Esophagus squamous epithelium (tissue), 5 donors: ENCODE data around the gene MED13L. TPM values are rescaled to one million over a fixed set of nuclear protein-coding genes. Genes with fewer than 3 reads are reported as not detected.

Experiments used
- DNase-seq: peaks from one replicate; lab custom pipeline; 2025; lab: John Stamatoyannopoulos, UW
- H3K27ac ChIP-seq, 4 donors: fragments of 200-600 bp; sonication (generic); one replicate each; pipeline ENCODE4 v1.5.1; 2016 to 2019; ENCODE audit warnings: mild to moderate bottlenecking in 1 of 4
- H3K27me3 ChIP-seq, 4 donors: fragments of 200-600 bp; sonication (generic); 1 replicate in 3 of 4; 2 replicates in 1 of 4; pipeline versions ENCODE4 v1.5.1 to v1.6.0; 2017 to 2021; ENCODE audit warnings: antibody characterized with exemption in 1 of 4
- H3K36me3 ChIP-seq, 3 donors: fragments of 200-600 bp; sonication (generic); one replicate each; pipeline ENCODE4 v1.5.1; 2016 to 2019
- H3K4me1 ChIP-seq, 3 donors: fragments of 200-600 bp; sonication (generic); one replicate each; pipeline ENCODE4 v1.5.1; 2017 to 2019
- H3K4me3 ChIP-seq, 4 donors: fragments of 200-600 bp; sonication (generic); 1 replicate in 3 of 4; 2 replicates in 1 of 4; pipeline ENCODE4 v1.5.1; 2016 to 2019; ENCODE audit warnings: mild to moderate bottlenecking in 2 of 4, moderate library complexity in 1 of 4
- H3K9me3 ChIP-seq, 3 donors: fragments of 200-600 bp; sonication (generic); one replicate each; pipeline ENCODE4 v1.5.1; 2016 to 2019
- POLR2A ChIP-seq, 4 donors: fragments of 450-650 bp; IDR thresholded peaks; one replicate each; pipeline ENCODE4 v1.6.1; 2017; ENCODE audit warnings: antibody characterized with exemption in 4 of 4, mild to moderate bottlenecking in 4 of 4, moderate library complexity in 3 of 4
- WGBS, 2 donors: methylation state at CpG; one replicate each; pipeline ENCODE4 v1.1.5; 2018; 5-methylcytosine and 5-hydroxymethylcytosine counted together
- intact Hi-C: fragments of 100-400 bp; cut with DNase I; formaldehyde crosslinking; loops from one replicate; pipeline ENCODE4 v1.15.0; 2022
- total RNA-seq, 4 donors: library from RNA; depleted of rRNA; stranded (reverse); fragments of >200 nt; gene quantifications; one replicate each; pipeline ENCODE4 v1.1.0, GENCODE V29; 2016
- TF ChIP-seq, protein P1 (sequence below), 6 experiments: fragments of 450-650 bp in 4 of 6; fragments of 200-600 bp in 2 of 6; sonication (generic) in 2 of 6; IDR thresholded peaks; one replicate each; pipeline ENCODE4 v1.5.1; 2016 to 2019; ENCODE audit warnings: antibody characterized with exemption in 6 of 6, mild to moderate bottlenecking in 4 of 6, moderate library complexity in 4 of 6
- donor health status: DM: yes; HTN: yes; CAD: no.

MED13L gene
- total RNA-seq, 4 donors from 2014 or later = 52.2 to 137 (median 62.1) TPM

- TF ChIP-seq, protein P1, sequence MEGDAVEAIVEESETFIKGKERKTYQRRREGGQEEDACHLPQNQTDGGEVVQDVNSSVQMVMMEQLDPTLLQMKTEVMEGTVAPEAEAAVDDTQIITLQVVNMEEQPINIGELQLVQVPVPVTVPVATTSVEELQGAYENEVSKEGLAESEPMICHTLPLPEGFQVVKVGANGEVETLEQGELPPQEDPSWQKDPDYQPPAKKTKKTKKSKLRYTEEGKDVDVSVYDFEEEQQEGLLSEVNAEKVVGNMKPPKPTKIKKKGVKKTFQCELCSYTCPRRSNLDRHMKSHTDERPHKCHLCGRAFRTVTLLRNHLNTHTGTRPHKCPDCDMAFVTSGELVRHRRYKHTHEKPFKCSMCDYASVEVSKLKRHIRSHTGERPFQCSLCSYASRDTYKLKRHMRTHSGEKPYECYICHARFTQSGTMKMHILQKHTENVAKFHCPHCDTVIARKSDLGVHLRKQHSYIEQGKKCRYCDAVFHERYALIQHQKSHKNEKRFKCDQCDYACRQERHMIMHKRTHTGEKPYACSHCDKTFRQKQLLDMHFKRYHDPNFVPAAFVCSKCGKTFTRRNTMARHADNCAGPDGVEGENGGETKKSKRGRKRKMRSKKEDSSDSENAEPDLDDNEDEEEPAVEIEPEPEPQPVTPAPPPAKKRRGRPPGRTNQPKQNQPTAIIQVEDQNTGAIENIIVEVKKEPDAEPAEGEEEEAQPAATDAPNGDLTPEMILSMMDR (IDR thresholded peaks at IDR 0.05) = no peak
- H3K27me3 ChIP-seq = no peaks in the 10 kb centered on the region
Measured at GRCh38 chr12:116092776-116093175, 184.7 kb downstream of the MED13L start.

DNA sequence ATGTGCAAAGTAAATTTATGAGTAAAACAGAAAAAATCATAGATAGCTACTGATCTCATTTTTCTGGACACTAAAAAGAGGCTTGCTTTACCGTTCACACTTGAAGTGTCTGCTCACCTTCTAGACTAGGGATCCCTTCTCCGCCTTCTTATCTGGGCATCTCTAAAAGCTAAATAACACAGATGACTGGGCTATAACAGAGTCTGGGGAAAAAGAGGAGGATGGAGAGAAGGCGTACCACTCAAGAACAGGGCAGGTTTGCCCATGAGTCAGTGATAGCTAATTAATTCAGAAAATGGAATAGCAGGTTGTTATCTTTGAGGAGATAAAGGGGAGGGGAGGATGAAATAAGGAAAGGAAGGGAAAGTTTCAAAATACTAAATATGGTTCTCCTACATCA lies 185.3 kb downstream of the MED13L start:
- H3K36me3 ChIP-seq = peaks cover 0 to 21% (median 0%) of the 10 kb centered on the region in 3 donors
- 84 to 100% methylated on average over 3 of the region's 3 CpGs for WGBS, 2 donors
- intact Hi-C loops = no loop called here

More at GRCh38 chr12:116092776-116093175, 184.7 kb downstream of the MED13L start:
- Histone ChIP-seq H3K4me3 (no peak overlapping the region), H3K9me3 (no peaks in the 10 kb centered on the region), H3K36me3 (peaks cover 0 to 21% (median 0%) of the 10 kb centered on the region in 3 donors), H3K4me1 (peaks cover 0 to 5% (median 0%) of the 10 kb centered on the region in 3 donors), H3K27ac (no peak overlapping the region)
- intact Hi-C loops = no loop called here
- WGBS, 2 donors = 90 to 94% methylated on average over 1 of the region's 1 CpG
- no peak for DNase-seq

GRCh38 chr12:116091579-116091978 lies 185.9 kb downstream of the MED13L start:
- TF ChIP-seq, protein P1 (IDR thresholded peaks at IDR 0.05) = no peak
- TF ChIP-seq POLR2A (IDR thresholded peaks at IDR 0.05) = no peak
- no peaks in the 10 kb centered on the region for H3K27me3 ChIP-seq
- no peak overlapping the region for H3K27ac ChIP-seq
- intact Hi-C loops = no loop called here
- peaks cover 0 to 6% (median 0%) of the 10 kb centered on the region in 3 donors for H3K4me1 ChIP-seq
- H3K4me3 ChIP-seq = no peak overlapping the region
- H3K36me3 ChIP-seq = peaks cover 0 to 21% (median 0%) of the 10 kb centered on the region in 3 donors
- H3K9me3 ChIP-seq = no peaks in the 10 kb centered on the region
- no peak for DNase-seq

More for the DNA sequence above, 185.3 kb downstream of the MED13L start:
- Histone ChIP-seq H3K27ac (no peak overlapping the region), H3K4me1 (peaks cover 0 to 6% (median 0%) of the 10 kb centered on the region in 3 donors), H3K4me3 (no peak overlapping the region), H3K9me3 (no peaks in the 10 kb centered on the region), H3K27me3 (no peaks in the 10 kb centered on the region)
- TF ChIP-seq POLR2A (IDR thresholded peaks at IDR 0.05) = no peak
- TF ChIP-seq, protein P1 (IDR thresholded peaks at IDR 0.05) = no peak
- no peak for DNase-seq

DNA sequence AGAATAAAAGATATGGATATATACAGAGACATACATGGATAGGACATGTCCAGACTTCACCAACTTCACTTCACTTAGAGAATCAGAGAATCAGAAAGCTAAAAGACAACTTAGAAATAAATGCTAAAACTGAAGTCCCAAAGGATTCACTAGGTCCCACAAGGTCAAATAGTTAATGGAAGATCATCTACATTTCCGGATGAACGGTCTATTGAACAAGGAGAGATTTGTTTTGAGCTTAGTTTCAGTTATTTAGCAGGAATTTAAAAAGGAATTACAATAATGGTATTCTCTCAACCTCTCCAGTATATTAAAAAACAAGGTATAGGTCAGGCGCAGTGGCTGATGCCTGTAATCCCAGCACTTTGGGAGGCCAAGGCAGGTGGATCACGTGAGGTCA lies 187.0 kb downstream of the MED13L start:
- intact Hi-C loops = no loop called here
- Histone ChIP-seq H3K27me3 (no peaks in the 10 kb centered on the region), H3K4me3 (no peak overlapping the region), H3K9me3 (no peaks in the 10 kb centered on the region), H3K36me3 (peaks cover 0 to 12% (median 0%) of the 10 kb centered on the region in 3 donors), H3K4me1 (peaks cover 0 to 6% (median 0%) of the 10 kb centered on the region in 3 donors), H3K27ac (no peak overlapping the region)
- DNase-seq = no peak
- TF ChIP-seq, protein P1 (IDR thresholded peaks at IDR 0.05) = no peak
- no peak for TF ChIP-seq POLR2A (IDR thresholded peaks at IDR 0.05)
- WGBS, 2 donors = 86 to 87% methylated on average over 4 of the region's 4 CpGs

DNA sequence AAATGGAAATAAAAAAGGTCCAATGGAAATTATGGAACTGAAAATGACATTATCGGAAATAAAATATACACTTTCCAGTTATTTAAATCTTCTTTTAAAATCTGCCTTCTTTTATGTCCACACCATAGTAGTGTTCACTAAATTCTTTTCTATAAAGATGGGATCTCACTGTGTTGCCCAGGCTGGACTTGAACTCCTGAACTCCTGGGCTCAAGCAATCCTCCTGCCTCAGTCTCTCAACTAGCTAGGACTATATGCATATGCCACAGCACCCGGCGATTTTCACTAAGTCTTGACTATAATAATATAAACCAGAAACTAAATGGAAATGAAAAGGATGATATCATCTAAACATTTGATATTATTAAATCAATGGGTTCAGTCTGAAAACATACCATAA lies 188.4 kb downstream of the MED13L start:
- TF ChIP-seq, protein P1 (IDR thresholded peaks at IDR 0.05) = no peak
- TF ChIP-seq POLR2A (IDR thresholded peaks at IDR 0.05) = no peak
- no peak for DNase-seq
- Histone ChIP-seq H3K36me3 (no peaks in the 10 kb centered on the region), H3K4me1 (peaks cover 0 to 6% (median 0%) of the 10 kb centered on the region in 3 donors), H3K9me3 (no peaks in the 10 kb centered on the region), H3K27ac (no peak overlapping the region), H3K27me3 (no peaks in the 10 kb centered on the region), H3K4me3 (no peak overlapping the region)
- 97 to 99% methylated on average over 3 of the region's 3 CpGs for WGBS, 2 donors
- intact Hi-C loops = no loop called here
